GM12875 (cell line): ENCODE measurements around the gene UCK2.

ENCODE experiments used
- H3K4me3 ChIP-seq: one replicate; pipeline ENCODE4 v1.5.1; 2011; ENCODE audit warnings: low read depth, low read length, control low read depth
- TF ChIP-seq, protein P1 (sequence below): IDR thresholded peaks from 2 replicates; pipeline ENCODE4 v1.5.1; 2011; ENCODE audit warnings: low read depth, mild to moderate bottlenecking, control low read depth, inconsistent platforms, low read length, moderate library complexity, borderline replicate concordance; ENCODE audit not compliant: insufficient read depth

Gene UCK2

DNA sequence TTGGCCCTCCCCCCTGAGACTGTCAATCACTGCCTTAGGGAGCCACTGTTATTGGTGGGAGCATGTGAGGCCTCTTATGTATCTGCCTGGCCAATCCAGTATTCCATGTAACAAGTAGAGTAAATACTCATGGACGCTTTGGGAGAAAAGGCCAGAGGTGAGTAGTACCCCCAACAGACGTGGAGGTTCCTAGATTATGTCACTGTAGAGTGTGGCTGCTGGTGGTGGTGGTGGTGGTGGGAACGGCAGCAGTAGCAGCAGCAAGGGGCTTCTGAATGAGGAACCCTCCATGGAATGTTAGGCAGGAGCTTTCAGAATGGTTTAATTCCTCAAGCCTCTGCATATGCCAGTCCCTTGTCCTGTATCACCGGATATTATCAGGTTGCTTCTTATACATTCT is 118.5 kb downstream of the UCK2 start:
- H3K4me3 ChIP-seq: no peak overlapping the region
- TF ChIP-seq, protein P1, sequence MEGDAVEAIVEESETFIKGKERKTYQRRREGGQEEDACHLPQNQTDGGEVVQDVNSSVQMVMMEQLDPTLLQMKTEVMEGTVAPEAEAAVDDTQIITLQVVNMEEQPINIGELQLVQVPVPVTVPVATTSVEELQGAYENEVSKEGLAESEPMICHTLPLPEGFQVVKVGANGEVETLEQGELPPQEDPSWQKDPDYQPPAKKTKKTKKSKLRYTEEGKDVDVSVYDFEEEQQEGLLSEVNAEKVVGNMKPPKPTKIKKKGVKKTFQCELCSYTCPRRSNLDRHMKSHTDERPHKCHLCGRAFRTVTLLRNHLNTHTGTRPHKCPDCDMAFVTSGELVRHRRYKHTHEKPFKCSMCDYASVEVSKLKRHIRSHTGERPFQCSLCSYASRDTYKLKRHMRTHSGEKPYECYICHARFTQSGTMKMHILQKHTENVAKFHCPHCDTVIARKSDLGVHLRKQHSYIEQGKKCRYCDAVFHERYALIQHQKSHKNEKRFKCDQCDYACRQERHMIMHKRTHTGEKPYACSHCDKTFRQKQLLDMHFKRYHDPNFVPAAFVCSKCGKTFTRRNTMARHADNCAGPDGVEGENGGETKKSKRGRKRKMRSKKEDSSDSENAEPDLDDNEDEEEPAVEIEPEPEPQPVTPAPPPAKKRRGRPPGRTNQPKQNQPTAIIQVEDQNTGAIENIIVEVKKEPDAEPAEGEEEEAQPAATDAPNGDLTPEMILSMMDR: no peak

GRCh38 chr1:165947797-165948455 is 120.5 kb downstream of the UCK2 start:
- no peak overlapping the region for H3K4me3 ChIP-seq
- TF ChIP-seq, protein P1: no peak

- TF ChIP-seq, protein P1: no peak
- no peak overlapping the region for H3K4me3 ChIP-seq
Observed at GRCh38 chr1:165949335-165950130, 122.1 kb downstream of the UCK2 start.

GRCh38 chr1:165954940-165955339 is 127.5 kb downstream of the UCK2 start:
- H3K4me3 ChIP-seq: no peak overlapping the region
- TF ChIP-seq, protein P1: no peak

GRCh38 chr1:165958306-165958705 is 130.9 kb downstream of the UCK2 start:
- no peak overlapping the region for H3K4me3 ChIP-seq
- TF ChIP-seq, protein P1: no peak

- H3K4me3 ChIP-seq: no peak overlapping the region
- TF ChIP-seq, protein P1: no peak
Observed at GRCh38 chr1:165960136-165960535, 132.7 kb downstream of the UCK2 start.

DNA sequence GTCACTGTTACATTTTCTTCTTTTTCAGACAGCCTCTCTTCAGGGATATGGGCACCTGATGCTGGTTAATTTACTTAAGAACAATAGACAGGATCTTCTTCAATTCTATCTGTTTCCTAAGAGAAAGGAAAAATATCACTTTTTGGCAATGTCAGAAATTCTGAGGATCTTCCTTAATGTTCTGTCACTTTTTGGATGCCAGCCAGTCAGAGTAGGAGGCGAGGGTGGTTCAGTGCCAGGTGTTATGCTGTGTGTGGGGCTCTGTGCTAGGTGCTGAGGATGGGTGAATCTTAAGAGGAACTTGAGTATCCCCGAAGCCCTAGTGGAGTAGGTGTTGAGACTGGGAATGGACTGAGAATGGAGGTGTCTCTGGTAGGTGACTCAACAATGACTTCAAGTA is 133.5 kb downstream of the UCK2 start:
- TF ChIP-seq, protein P1: no peak
- H3K4me3 ChIP-seq: no peak overlapping the region
